Progenitor cell of endocrine pancreas (in vitro differentiated cells): ENCODE data around the gene SLC25A13. TPM values are rescaled to one million over a fixed set of nuclear protein-coding genes. Genes with fewer than 3 reads are reported as not detected.
"Not testable (repeated sequence)": the region's sequence is repeated elsewhere in the genome, so short reads cannot be mapped to it uniquely, and the experiment has no call there.

Experiments used
- DNase-seq: peaks from one replicate; pipeline ENCODE4 v3.0.0; 2021; ENCODE audit warnings: low spot score; ENCODE audit not compliant: unreplicated experiment
- H3K27ac Mint-ChIP-seq: 2 replicates; pipeline ENCODE4 v1.8.0; 2021; ENCODE audit warnings: mild to moderate bottlenecking, moderate library complexity, mixed read lengths
- H3K27me3 Mint-ChIP-seq: 2 replicates; pipeline ENCODE4 v1.8.0; 2021; ENCODE audit warnings: mixed read lengths
- H3K36me3 Mint-ChIP-seq: 2 replicates; pipeline ENCODE4 v1.8.0; 2022; ENCODE audit warnings: mixed read lengths; ENCODE audit not compliant: insufficient read depth
- H3K4me1 Mint-ChIP-seq: 2 replicates; pipeline ENCODE4 v1.8.0; 2021; ENCODE audit warnings: low read depth, mixed read lengths
- H3K4me3 Mint-ChIP-seq: 2 replicates; pipeline ENCODE4 v1.8.0; 2021; ENCODE audit warnings: low read depth, mild to moderate bottlenecking, moderate library complexity, mixed read lengths
- H3K9me3 Mint-ChIP-seq: 2 replicates; pipeline ENCODE4 v1.8.0; 2021; ENCODE audit warnings: low read depth, mixed read lengths
- CTCF ChIP-seq: fragments of 200-600 bp; sonication (generic); IDR thresholded peaks from one replicate; pipeline ENCODE4 v1.5.0; 2021; ENCODE audit warnings: antibody characterized with exemption, mild to moderate bottlenecking; ENCODE audit not compliant: unreplicated experiment
- total RNA-seq: library from RNA; stranded (reverse); gene quantifications from 2 replicates; pipeline ENCODE4 v1.2.1, GENCODE V29; 2021

The SLC25A13 gene
- total RNA-seq, 1 donor from 2014 or later: 54.0 TPM

- Mint-ChIP-seq H3K9me3 (peaks cover 4% of the 10 kb centered on the region), H3K27me3 (peaks cover 28% of the 10 kb centered on the region), H3K27ac (no peak overlapping the region), H3K36me3 (peaks cover 14% of the 10 kb centered on the region), H3K4me3 (no peak overlapping the region), H3K4me1 (peaks cover 19% of the 10 kb centered on the region)
- TF ChIP-seq CTCF: no peak
- no peak for DNase-seq
Observed at GRCh38 chr7:96299496-96299895, 22.4 kb downstream of the SLC25A13 start.

GRCh38 chr7:96297876-96298275 is 24.0 kb downstream of the SLC25A13 start:
- Mint-ChIP-seq H3K4me3 (no peak overlapping the region), H3K27ac (no peak overlapping the region), H3K36me3 (peaks cover 17% of the 10 kb centered on the region), H3K4me1 (peaks cover 5% of the 10 kb centered on the region), H3K27me3 (peaks cover 19% of the 10 kb centered on the region), H3K9me3 (peaks cover 4% of the 10 kb centered on the region)
- DNase-seq: no peak
- no peak for TF ChIP-seq CTCF

- H3K27ac Mint-ChIP-seq, H3K4me1 Mint-ChIP-seq, DNase-seq, H3K4me3 Mint-ChIP-seq, H3K9me3 Mint-ChIP-seq: not testable (repeated sequence)
- Mint-ChIP-seq H3K36me3 (peaks cover 21% of the 10 kb centered on the region), H3K27me3 (peaks cover 18% of the 10 kb centered on the region)
Observed at GRCh38 chr7:96297446-96297845, 24.5 kb downstream of the SLC25A13 start.

GRCh38 chr7:96293911-96294310 is 28.0 kb downstream of the SLC25A13 start:
- not testable (repeated sequence) for DNase-seq, H3K4me3 Mint-ChIP-seq, H3K27ac Mint-ChIP-seq, H3K4me1 Mint-ChIP-seq, H3K27me3 Mint-ChIP-seq
- peaks cover 28% of the 10 kb centered on the region for H3K9me3 Mint-ChIP-seq
- H3K36me3 Mint-ChIP-seq: peaks cover 39% of the 10 kb centered on the region

- DNase-seq: no peak
- Mint-ChIP-seq H3K9me3 (peaks cover 23% of the 10 kb centered on the region), H3K27me3 (no peaks in the 10 kb centered on the region), H3K36me3 (peaks cover 29% of the 10 kb centered on the region), H3K27ac (no peak overlapping the region), H3K4me1 (no peaks in the 10 kb centered on the region), H3K4me3 (no peak overlapping the region)
- TF ChIP-seq CTCF: no peak
Observed at GRCh38 chr7:96287559-96287958, 34.3 kb downstream of the SLC25A13 start.

GRCh38 chr7:96287132-96287531 is 34.8 kb downstream of the SLC25A13 start:
- Mint-ChIP-seq H3K27me3 (no peaks in the 10 kb centered on the region), H3K4me1 (no peaks in the 10 kb centered on the region), H3K9me3 (peaks cover 19% of the 10 kb centered on the region), H3K36me3 (peaks cover 26% of the 10 kb centered on the region), H3K27ac (no peak overlapping the region), H3K4me3 (no peak overlapping the region)
- no peak for DNase-seq
- no peak for TF ChIP-seq CTCF
